ENCODE data around the gene ARHGAP30. TPM values are rescaled to one million over a fixed set of nuclear protein-coding genes. Genes with fewer than 3 reads are reported as not detected.

ARHGAP30 gene
- total RNA-seq, 1 experiment from 2014 or later: 36.5 TPM

GRCh38 chr1:161045736-161046604 lies 23.7 kb downstream of the ARHGAP30 start, which contains the start of gene USF1:
Gene USF1, minus strand, starts transcription at chr1:161045977. Its CDS starts 2,702 bp downstream, at chr1:161043275.
- no peaks in the 10 kb centered on the region for H3K9me2 ChIP-seq (replicated peaks; ENCODE audit: insufficient read depth, low read length)
- H3K4me3 ChIP-seq (ENCODE audit: low read length): peak within 1 kb of the TSS; percentile 85
- H4K20me1 ChIP-seq (ENCODE audit: insufficient read depth, low read depth, low read length): no peaks in the 10 kb centered on the region
- peak within 1 kb of the TSS; percentile 97 for H3K9ac ChIP-seq (ENCODE audit: low read length)
- no peaks in the 10 kb centered on the region for H3K9me3 ChIP-seq (ENCODE audit: low read length)
- peak within 1 kb of the TSS; percentile 96 for H3K27ac ChIP-seq (ENCODE audit: low read length)
- no peaks in the 10 kb centered on the region for H3K27me3 ChIP-seq (ENCODE audit: low read length)
- peak within 1 kb of the TSS; percentile 86 for H2AFZ ChIP-seq (ENCODE audit: low read length)
- peaks cover 25% of the 10 kb centered on the region; the same call in 1 of the 2 replicates for H3K36me3 ChIP-seq (ENCODE audit: insufficient read depth, low read length)
- peak; percentile 98 for DNase-seq
- peaks cover 46% of the 10 kb centered on the region for H3K4me1 ChIP-seq (ENCODE audit: low read length)
- H3K4me2 ChIP-seq (ENCODE audit: low read depth, low read length, poor library complexity, severe bottlenecking): peak within 1 kb of the TSS; percentile 76
- H3K79me2 ChIP-seq (ENCODE audit: low read length): peaks cover 21% of the 10 kb centered on the region

GRCh38 chr1:161044908-161045735 lies 24.6 kb downstream of the ARHGAP30 start:
- Histone ChIP-seq H3K9ac (ENCODE audit: low read length) (peak overlapping the region; percentile 97), H3K9me3 (ENCODE audit: low read length) (no peaks in the 10 kb centered on the region), H2AFZ (ENCODE audit: low read length) (no peak overlapping the region), H3K79me2 (ENCODE audit: low read length) (peaks cover 21% of the 10 kb centered on the region), H3K9me2 (replicated peaks; ENCODE audit: insufficient read depth, low read length) (no peaks in the 10 kb centered on the region), H3K4me2 (ENCODE audit: low read depth, low read length, poor library complexity, severe bottlenecking) (peak overlapping the region; percentile 76), H3K4me1 (ENCODE audit: low read length) (peaks cover 46% of the 10 kb centered on the region), H4K20me1 (ENCODE audit: insufficient read depth, low read depth, low read length) (no peaks in the 10 kb centered on the region), H3K27me3 (ENCODE audit: low read length) (no peaks in the 10 kb centered on the region), H3K36me3 (ENCODE audit: insufficient read depth, low read length) (peaks cover 30% of the 10 kb centered on the region; the same call in 1 of the 2 replicates), H3K27ac (ENCODE audit: low read length) (peak overlapping the region; percentile 96), H3K4me3 (ENCODE audit: low read length) (peak overlapping the region; percentile 85)
- DNase-seq: peak; percentile 98

- no peaks in the 10 kb centered on the region for H3K9me3 ChIP-seq (ENCODE audit: low read length)
- peak overlapping the region; percentile 97 for H3K9ac ChIP-seq (ENCODE audit: low read length)
- no peak overlapping the region for H2AFZ ChIP-seq (ENCODE audit: low read length)
- DNase-seq: no peak
- no peaks in the 10 kb centered on the region for H3K27me3 ChIP-seq (ENCODE audit: low read length)
- peaks cover 21% of the 10 kb centered on the region for H3K79me2 ChIP-seq (ENCODE audit: low read length)
- peak overlapping the region; percentile 85 for H3K4me3 ChIP-seq (ENCODE audit: low read length)
- peak overlapping the region; percentile 76 for H3K4me2 ChIP-seq (ENCODE audit: low read depth, low read length, poor library complexity, severe bottlenecking)
- H3K9me2 ChIP-seq (replicated peaks; ENCODE audit: insufficient read depth, low read length): no peaks in the 10 kb centered on the region
- H3K36me3 ChIP-seq (ENCODE audit: insufficient read depth, low read length): peaks cover 32% of the 10 kb centered on the region
- H3K4me1 ChIP-seq (ENCODE audit: low read length): peaks cover 46% of the 10 kb centered on the region
- H4K20me1 ChIP-seq (ENCODE audit: insufficient read depth, low read depth, low read length): no peaks in the 10 kb centered on the region
- peak overlapping the region; percentile 96 for H3K27ac ChIP-seq (ENCODE audit: low read length)
Measured at GRCh38 chr1:161044535-161044907, 25.2 kb downstream of the ARHGAP30 start.

GRCh38 chr1:161039546-161039945 lies 30.1 kb downstream of the ARHGAP30 start:
- Histone ChIP-seq H3K9me2 (replicated peaks; ENCODE audit: insufficient read depth, low read length) (no peaks in the 10 kb centered on the region), H3K9ac (ENCODE audit: low read length) (no peak overlapping the region), H3K79me2 (ENCODE audit: low read length) (peaks cover 18% of the 10 kb centered on the region), H3K36me3 (ENCODE audit: insufficient read depth, low read length) (peaks cover 40% of the 10 kb centered on the region), H3K9me3 (ENCODE audit: low read length) (no peaks in the 10 kb centered on the region), H3K4me2 (ENCODE audit: low read depth, low read length, poor library complexity, severe bottlenecking) (peak overlapping the region; percentile 18), H2AFZ (ENCODE audit: low read length) (no peak overlapping the region), H3K4me3 (ENCODE audit: low read length) (no peak overlapping the region), H3K27me3 (ENCODE audit: low read length) (no peaks in the 10 kb centered on the region), H4K20me1 (ENCODE audit: insufficient read depth, low read depth, low read length) (no peaks in the 10 kb centered on the region), H3K4me1 (ENCODE audit: low read length) (peaks cover 25% of the 10 kb centered on the region), H3K27ac (ENCODE audit: low read length) (no peak overlapping the region)
- peak; percentile 45 for DNase-seq

- peaks cover 14% of the 10 kb centered on the region for H3K79me2 ChIP-seq (ENCODE audit: low read length)
- H4K20me1 ChIP-seq (ENCODE audit: insufficient read depth, low read depth, low read length): no peaks in the 10 kb centered on the region
- peaks cover 40% of the 10 kb centered on the region for H3K36me3 ChIP-seq (ENCODE audit: insufficient read depth, low read length)
- no peaks in the 10 kb centered on the region for H3K9me3 ChIP-seq (ENCODE audit: low read length)
- peak overlapping the region; percentile 49; the same call in 1 of the 2 replicates for H3K4me3 ChIP-seq (ENCODE audit: low read length)
- no peak for DNase-seq
- H3K4me1 ChIP-seq (ENCODE audit: low read length): peaks cover 22% of the 10 kb centered on the region
- no peaks in the 10 kb centered on the region for H3K9me2 ChIP-seq (replicated peaks; ENCODE audit: insufficient read depth, low read length)
- no peak overlapping the region for H3K27ac ChIP-seq (ENCODE audit: low read length)
- H3K4me2 ChIP-seq (ENCODE audit: low read depth, low read length, poor library complexity, severe bottlenecking): peak overlapping the region; percentile 23
- no peaks in the 10 kb centered on the region for H3K27me3 ChIP-seq (ENCODE audit: low read length)
- no peak overlapping the region for H2AFZ ChIP-seq (ENCODE audit: low read length)
- H3K9ac ChIP-seq (ENCODE audit: low read length): peak overlapping the region; percentile 39; the same call in 1 of the 2 replicates
Measured at GRCh38 chr1:161039154-161039545, 30.5 kb downstream of the ARHGAP30 start.

- Histone ChIP-seq H3K27ac (ENCODE audit: low read length) (no peak within 1 kb of the TSS), H3K36me3 (ENCODE audit: insufficient read depth, low read length) (peaks cover 40% of the 10 kb centered on the region), H3K9ac (ENCODE audit: low read length) (peak within 1 kb of the TSS; percentile 39), H4K20me1 (ENCODE audit: insufficient read depth, low read depth, low read length) (no peaks in the 10 kb centered on the region), H3K9me3 (ENCODE audit: low read length) (no peaks in the 10 kb centered on the region), H3K9me2 (replicated peaks; ENCODE audit: insufficient read depth, low read length) (no peaks in the 10 kb centered on the region), H3K4me1 (ENCODE audit: low read length) (peaks cover 20% of the 10 kb centered on the region), H3K4me2 (ENCODE audit: low read depth, low read length, poor library complexity, severe bottlenecking) (peak within 1 kb of the TSS; percentile 23), H3K79me2 (ENCODE audit: low read length) (peaks cover 9% of the 10 kb centered on the region), H3K27me3 (ENCODE audit: low read length) (no peaks in the 10 kb centered on the region), H2AFZ (ENCODE audit: low read length) (no peak within 1 kb of the TSS), H3K4me3 (ENCODE audit: low read length) (peak within 1 kb of the TSS; percentile 49; the same call in 1 of the 2 replicates)
- DNase-seq: peak; percentile 51
Measured at GRCh38 chr1:161038523-161039153, 31.1 kb downstream of the ARHGAP30 start, which contains the start of gene TSTD1. Gene TSTD1, minus strand, starts transcription at chr1:161038964. Its CDS starts 75 bp downstream, at chr1:161038889.

GRCh38 chr1:161037661-161038522 lies 31.8 kb downstream of the ARHGAP30 start:
- H3K4me3 ChIP-seq (ENCODE audit: low read length): peak overlapping the region; percentile 49; the same call in 1 of the 2 replicates
- H3K79me2 ChIP-seq (ENCODE audit: low read length): peaks cover 3% of the 10 kb centered on the region
- peak overlapping the region; percentile 39; the same call in 1 of the 2 replicates for H3K9ac ChIP-seq (ENCODE audit: low read length)
- H3K4me1 ChIP-seq (ENCODE audit: low read length): peaks cover 13% of the 10 kb centered on the region
- no peaks in the 10 kb centered on the region for H4K20me1 ChIP-seq (ENCODE audit: insufficient read depth, low read depth, low read length)
- no peaks in the 10 kb centered on the region for H3K9me3 ChIP-seq (ENCODE audit: low read length)
- H3K36me3 ChIP-seq (ENCODE audit: insufficient read depth, low read length): peaks cover 35% of the 10 kb centered on the region
- no peaks in the 10 kb centered on the region for H3K9me2 ChIP-seq (replicated peaks; ENCODE audit: insufficient read depth, low read length)
- no peak overlapping the region for H3K27ac ChIP-seq (ENCODE audit: low read length)
- no peak overlapping the region for H2AFZ ChIP-seq (ENCODE audit: low read length)
- H3K4me2 ChIP-seq (ENCODE audit: low read depth, low read length, poor library complexity, severe bottlenecking): peak overlapping the region; percentile 23
- no peaks in the 10 kb centered on the region for H3K27me3 ChIP-seq (ENCODE audit: low read length)
- DNase-seq: peak; percentile 42
